HEK293 (cell line): ENCODE results near the gene IL1A.

Experiments used
- CTCF ChIA-PET: fragments of 350-600 bp; formaldehyde crosslinking; extraction: SDS; loops from one replicate; lab custom pipeline; 2021; ENCODE audit warnings: antibody characterized with exemption; lab: Yijun Ruan, JAX
- POLR2A ChIA-PET: fragments of 300-600 bp; formaldehyde crosslinking; extraction: SDS; loops from one replicate; lab custom pipeline; 2020; ENCODE audit warnings: antibody characterized with exemption, inconsistent platforms; lab: Yijun Ruan, JAX
- H3K27ac ChIP-seq: fragments of 200-500 bp; sonication (Bioruptor generic); 2 replicates; pipeline ENCODE4 v1.5.1; 2014; ENCODE audit warnings: low read depth, low read length, control low read depth, inconsistent platforms; ENCODE audit errors: extremely low read depth
- H3K36me3 ChIP-seq, 2 experiments: fragments of 200-500 bp in 1 of 2; sonication (Bioruptor generic) in 1 of 2; 1 replicate in 1 of 2; 2 replicates in 1 of 2; pipeline ENCODE4 v1.5.1; 2014 to 2017; ENCODE audit warnings: inconsistent platforms in 2 of 2, low read length in 2 of 2; ENCODE audit not compliant: control insufficient read depth in 2 of 2, insufficient read depth in 1 of 2
- H3K4me1 ChIP-seq: fragments of 200-500 bp; sonication (Bioruptor generic); 2 replicates; pipeline ENCODE4 v1.5.1; 2014; ENCODE audit warnings: mild to moderate bottlenecking, low read length, inconsistent platforms; ENCODE audit not compliant: control insufficient read depth, insufficient read depth
- H3K4me3 ChIP-seq: 2 replicates; pipeline ENCODE4 v1.5.1; 2011; ENCODE audit warnings: low read depth, mild to moderate bottlenecking, control low read depth, low read length, moderate library complexity
- H3K9me3 ChIP-seq: fragments of 200-500 bp; sonication (Bioruptor generic); 2 replicates; pipeline ENCODE4 v1.5.1; 2014; ENCODE audit warnings: low read depth, low read length, inconsistent platforms; ENCODE audit not compliant: control insufficient read depth, insufficient read depth
- BCL11B ChIP-seq: fragments of 450-650 bp; formaldehyde crosslinking; IDR thresholded peaks from 2 replicates; pipeline ENCODE4 v1.5.1; 2016; ENCODE audit warnings: low read depth, missing biosample characterization, missing genetic modification characterization
- GFI1B ChIP-seq: fragments of 450-650 bp; formaldehyde crosslinking; IDR thresholded peaks from 2 replicates; pipeline ENCODE4 v1.5.1; 2016; ENCODE audit warnings: missing biosample characterization, missing genetic modification characterization
- OSR2 ChIP-seq: fragments of 450-650 bp; formaldehyde crosslinking; IDR thresholded peaks from 2 replicates; pipeline ENCODE4 v1.5.1; 2016; ENCODE audit warnings: missing biosample characterization, missing genetic modification characterization
- PRDM1 ChIP-seq: fragments of 450-650 bp; formaldehyde crosslinking; IDR thresholded peaks from 2 replicates; pipeline ENCODE4; 2016; ENCODE audit warnings: missing biosample characterization, missing genetic modification characterization
- RBAK ChIP-seq: fragments of 450-650 bp; formaldehyde crosslinking; IDR thresholded peaks from 2 replicates; pipeline ENCODE4 v1.5.1; 2016; ENCODE audit warnings: missing biosample characterization, missing genetic modification characterization
- ZBTB1 ChIP-seq: fragments of 450-650 bp; formaldehyde crosslinking; IDR thresholded peaks from 2 replicates; pipeline ENCODE4 v1.5.1; 2016; ENCODE audit warnings: missing biosample characterization, missing genetic modification characterization
- ZBTB48 ChIP-seq: fragments of 450-650 bp; formaldehyde crosslinking; IDR thresholded peaks from 2 replicates; pipeline ENCODE4 v1.5.1; 2016; ENCODE audit warnings: missing biosample characterization, missing genetic modification characterization
- ZNF292 ChIP-seq: fragments of 450-650 bp; formaldehyde crosslinking; IDR thresholded peaks from 2 replicates; pipeline ENCODE4 v1.5.1; 2016; ENCODE audit warnings: low read depth, missing biosample characterization, missing genetic modification characterization, borderline replicate concordance
- ZNF394 ChIP-seq: fragments of 450-650 bp; formaldehyde crosslinking; IDR thresholded peaks from 2 replicates; pipeline ENCODE4 v1.5.1; 2016; ENCODE audit warnings: missing biosample characterization, missing genetic modification characterization, mild to moderate bottlenecking, moderate library complexity, borderline replicate concordance
- ZNF404 ChIP-seq: fragments of 450-650 bp; formaldehyde crosslinking; IDR thresholded peaks from 2 replicates; pipeline ENCODE4 v1.5.1; 2017; ENCODE audit warnings: missing biosample characterization, missing genetic modification characterization
- ZNF510 ChIP-seq: fragments of 450-650 bp; formaldehyde crosslinking; IDR thresholded peaks from 2 replicates; pipeline ENCODE4 v1.5.1; 2018; ENCODE audit warnings: mild to moderate bottlenecking, missing genetic modification characterization, missing biosample characterization; ENCODE audit not compliant: insufficient replicate concordance
- ZNF600 ChIP-seq: fragments of 450-650 bp; formaldehyde crosslinking; IDR thresholded peaks from 2 replicates; pipeline ENCODE4 v1.5.1; 2016; ENCODE audit warnings: missing biosample characterization, missing genetic modification characterization
- ZNF654 ChIP-seq: fragments of 450-650 bp; formaldehyde crosslinking; IDR thresholded peaks from 2 replicates; pipeline ENCODE4 v1.5.1; 2016; ENCODE audit warnings: low read depth, missing biosample characterization, missing genetic modification characterization
- ZNF660 ChIP-seq: fragments of 450-650 bp; IDR thresholded peaks from 2 replicates; pipeline ENCODE4 v1.5.1; 2018; ENCODE audit warnings: missing biosample characterization, mild to moderate bottlenecking, missing genetic modification characterization
- ZNF664 ChIP-seq: fragments of 450-650 bp; formaldehyde crosslinking; IDR thresholded peaks from 2 replicates; pipeline ENCODE4 v1.5.1; 2016; ENCODE audit warnings: missing biosample characterization, missing genetic modification characterization
- ZNF677 ChIP-seq: fragments of 450-650 bp; IDR thresholded peaks from 2 replicates; pipeline ENCODE4 v1.5.0; 2018; ENCODE audit warnings: missing biosample characterization, mild to moderate bottlenecking, missing genetic modification characterization, moderate library complexity
- ZNF707 ChIP-seq: fragments of 450-650 bp; formaldehyde crosslinking; IDR thresholded peaks from 2 replicates; pipeline ENCODE4 v1.5.1; 2016; ENCODE audit warnings: missing biosample characterization, missing genetic modification characterization
- ZNF768 ChIP-seq: fragments of 450-650 bp; formaldehyde crosslinking; IDR thresholded peaks from 2 replicates; pipeline ENCODE4 v1.5.1; 2018; ENCODE audit warnings: missing biosample characterization, mild to moderate bottlenecking, missing genetic modification characterization
- ZNF792 ChIP-seq: fragments of 450-650 bp; formaldehyde crosslinking; IDR thresholded peaks from 2 replicates; pipeline ENCODE4 v1.5.1; 2016; ENCODE audit warnings: missing biosample characterization, missing genetic modification characterization
- ZNF837 ChIP-seq: fragments of 450-650 bp; formaldehyde crosslinking; IDR thresholded peaks from 2 replicates; pipeline ENCODE4 v1.5.1; 2016; ENCODE audit warnings: missing biosample characterization, missing genetic modification characterization
- TF ChIP-seq, protein P1 (sequence below): fragments of 450-650 bp; formaldehyde crosslinking; IDR thresholded peaks from 2 replicates; pipeline ENCODE4 v1.5.1; 2016; ENCODE audit warnings: missing biosample characterization, missing genetic modification characterization
- TF ChIP-seq, protein P2 (sequence below): fragments of 450-650 bp; formaldehyde crosslinking; IDR thresholded peaks from 2 replicates; pipeline ENCODE4 v1.5.1; 2017; ENCODE audit warnings: missing biosample characterization, missing genetic modification characterization
- TF ChIP-seq, protein P3 (sequence below): fragments of 450-650 bp; formaldehyde crosslinking; IDR thresholded peaks from 2 replicates; pipeline ENCODE4 v1.5.1; 2016; ENCODE audit warnings: missing biosample characterization, missing genetic modification characterization
- TF ChIP-seq, protein P4 (sequence below): fragments of 450-650 bp; formaldehyde crosslinking; IDR thresholded peaks from 2 replicates; pipeline ENCODE4 v1.5.1; 2016; ENCODE audit warnings: missing biosample characterization, missing genetic modification characterization

The IL1A gene

DNA sequence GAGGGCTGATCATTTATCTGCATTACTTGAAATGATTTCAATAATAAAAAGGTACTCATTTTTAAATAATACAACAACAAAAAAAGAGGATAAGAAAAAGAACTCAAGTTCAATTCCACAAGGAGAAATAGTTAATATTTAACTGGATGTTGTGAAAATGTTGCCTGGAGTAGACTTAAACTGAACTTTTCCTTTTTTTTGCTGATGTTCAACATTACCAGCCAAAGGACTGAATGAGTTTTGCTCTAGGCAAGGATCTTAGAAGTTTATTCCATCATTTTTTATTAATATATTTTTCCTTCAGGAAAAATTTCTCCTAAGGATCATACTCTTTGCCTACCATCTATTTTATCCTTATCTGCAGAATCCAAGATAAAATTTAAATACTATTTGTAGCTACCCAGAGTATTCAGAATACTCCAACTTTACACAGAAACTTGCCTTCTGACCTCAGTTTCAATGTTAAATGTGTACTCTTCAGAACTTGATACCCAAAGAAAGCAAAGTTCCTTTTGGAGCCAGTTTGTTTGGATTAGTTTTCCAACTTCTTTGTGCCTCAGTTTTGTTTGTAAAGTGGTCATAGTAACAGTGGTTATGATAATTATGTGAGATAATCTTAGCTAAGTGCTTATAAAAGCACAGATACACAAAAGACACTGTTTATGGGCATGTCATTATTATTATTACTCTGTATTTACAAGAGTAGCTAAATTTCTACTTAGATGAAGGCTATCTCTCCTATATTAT, 32.7 kb downstream of the IL1A start (continued):
- TF ChIP-seq, protein P1, sequence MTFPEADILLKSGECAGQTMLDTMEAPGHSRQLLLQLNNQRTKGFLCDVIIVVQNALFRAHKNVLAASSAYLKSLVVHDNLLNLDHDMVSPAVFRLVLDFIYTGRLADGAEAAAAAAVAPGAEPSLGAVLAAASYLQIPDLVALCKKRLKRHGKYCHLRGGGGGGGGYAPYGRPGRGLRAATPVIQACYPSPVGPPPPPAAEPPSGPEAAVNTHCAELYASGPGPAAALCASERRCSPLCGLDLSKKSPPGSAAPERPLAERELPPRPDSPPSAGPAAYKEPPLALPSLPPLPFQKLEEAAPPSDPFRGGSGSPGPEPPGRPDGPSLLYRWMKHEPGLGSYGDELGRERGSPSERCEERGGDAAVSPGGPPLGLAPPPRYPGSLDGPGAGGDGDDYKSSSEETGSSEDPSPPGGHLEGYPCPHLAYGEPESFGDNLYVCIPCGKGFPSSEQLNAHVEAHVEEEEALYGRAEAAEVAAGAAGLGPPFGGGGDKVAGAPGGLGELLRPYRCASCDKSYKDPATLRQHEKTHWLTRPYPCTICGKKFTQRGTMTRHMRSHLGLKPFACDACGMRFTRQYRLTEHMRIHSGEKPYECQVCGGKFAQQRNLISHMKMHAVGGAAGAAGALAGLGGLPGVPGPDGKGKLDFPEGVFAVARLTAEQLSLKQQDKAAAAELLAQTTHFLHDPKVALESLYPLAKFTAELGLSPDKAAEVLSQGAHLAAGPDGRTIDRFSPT (tag by site-specific recombination) = no peak
- TF ChIP-seq BCL11B (tag by site-specific recombination) = no peak
- TF ChIP-seq ZNF707 (tag by site-specific recombination) = no peak
- TF ChIP-seq, protein P2, sequence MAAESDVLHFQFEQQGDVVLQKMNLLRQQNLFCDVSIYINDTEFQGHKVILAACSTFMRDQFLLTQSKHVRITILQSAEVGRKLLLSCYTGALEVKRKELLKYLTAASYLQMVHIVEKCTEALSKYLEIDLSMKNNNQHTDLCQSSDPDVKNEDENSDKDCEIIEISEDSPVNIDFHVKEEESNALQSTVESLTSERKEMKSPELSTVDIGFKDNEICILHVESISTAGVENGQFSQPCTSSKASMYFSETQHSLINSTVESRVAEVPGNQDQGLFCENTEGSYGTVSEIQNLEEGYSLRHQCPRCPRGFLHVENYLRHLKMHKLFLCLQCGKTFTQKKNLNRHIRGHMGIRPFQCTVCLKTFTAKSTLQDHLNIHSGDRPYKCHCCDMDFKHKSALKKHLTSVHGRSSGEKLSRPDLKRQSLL = no peak
- no peak for TF ChIP-seq ZBTB1 (tag by site-specific recombination)
- TF ChIP-seq ZNF677 (tag by site-specific recombination) = no peak
- no peak for TF ChIP-seq ZNF394
- TF ChIP-seq OSR2 (tag by site-specific recombination) = peak; percentile 45; the same call in 1 of the 2 replicates
- no peak for TF ChIP-seq ZNF768
- no peak for TF ChIP-seq ZNF654
- no peak for TF ChIP-seq RBAK
- no peak for TF ChIP-seq ZNF404 (tag by site-specific recombination)
- TF ChIP-seq ZNF292 = no peak

DNA sequence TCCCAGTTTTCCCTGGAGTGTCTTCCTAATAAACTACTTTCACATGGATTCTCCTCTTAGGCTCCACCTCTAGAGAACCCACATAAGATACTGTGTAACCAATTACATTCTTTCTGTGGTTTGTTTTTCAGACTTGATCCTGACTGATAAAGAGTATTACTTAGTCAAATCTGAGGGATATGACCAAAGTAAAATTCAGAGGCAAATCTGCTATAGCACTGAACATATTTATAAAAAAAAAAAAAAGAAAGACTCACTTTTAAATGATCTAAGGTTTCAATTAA, 33.8 kb downstream of the IL1A start:
- ChIA-PET CTCF (interaction anchor here (0.7 to 7.9 kb wide), 17 partner anchors 9 to 210 kb away, joined by 3 to 177 read pairs (median 8); partner anchors contain the start of gene CKAP2L), POLR2A (interaction anchor here (1.6 to 1.8 kb wide), 2 partner anchors 134 to 191 kb away, joined by 3 to 7 read pairs; no protein-coding TSS in a partner anchor)
- no peaks in the 10 kb centered on the region for H3K9me3 ChIP-seq
- no peak overlapping the region for H3K4me3 ChIP-seq
- TF ChIP-seq PRDM1 (peak; percentile 58), ZNF600 (no peak), ZNF677 (tag by site-specific recombination) (no peak)
- peaks cover 16% of the 10 kb centered on the region for H3K4me1 ChIP-seq
- H3K27ac ChIP-seq = no peak overlapping the region
- H3K36me3 ChIP-seq = peaks cover 26 to 59% of the 10 kb centered on the region in 2 experiments

DNA sequence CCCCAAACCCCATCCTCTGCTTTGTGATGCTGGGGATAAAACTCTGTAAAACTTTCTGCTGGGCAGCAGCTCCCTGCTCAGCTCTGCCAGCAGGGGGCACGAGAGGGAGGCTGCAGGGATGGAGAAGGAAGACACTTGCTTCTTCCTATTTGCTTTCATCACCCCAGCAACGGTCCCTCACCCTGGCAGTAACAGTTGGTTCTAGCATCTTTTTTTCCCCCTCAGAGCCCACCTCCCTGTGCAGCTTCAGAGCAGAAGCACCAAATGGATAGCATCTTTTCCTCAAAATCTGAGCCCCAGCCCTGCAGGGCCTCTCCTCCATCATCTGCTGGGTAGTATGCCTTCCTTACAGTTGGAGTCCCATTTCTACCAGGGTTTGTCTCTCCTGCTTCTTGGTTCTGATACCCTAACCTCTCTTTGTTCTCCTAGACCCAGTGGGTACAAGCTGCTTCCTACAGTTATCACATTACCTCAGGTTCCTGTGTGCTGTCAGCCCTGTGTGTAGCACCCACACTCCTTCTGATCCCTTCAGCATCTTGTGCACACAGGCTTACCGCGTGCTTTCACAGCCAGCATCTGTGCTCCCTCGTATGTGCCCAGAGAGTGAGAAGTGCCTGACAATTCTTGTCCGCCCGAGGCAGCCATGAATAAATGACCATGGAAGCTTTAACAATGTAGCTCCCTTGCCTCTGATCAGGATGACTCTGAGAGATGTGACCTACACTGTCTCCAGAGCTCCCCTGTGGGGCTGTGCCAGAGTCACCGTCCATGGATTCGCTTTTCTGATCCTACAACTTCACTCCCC, 34.3 kb downstream of the IL1A start:
- CTCF ChIA-PET = interaction anchor here (0.6 to 7.9 kb wide), 47 partner anchors 10 to 927 kb away, joined by 3 to 177 read pairs (median 4); partner anchors contain the start of genes CKAP2L, IL1A and IL37
- peaks cover 16% of the 10 kb centered on the region for H3K4me1 ChIP-seq
- no peaks in the 10 kb centered on the region for H3K9me3 ChIP-seq
- POLR2A ChIA-PET = interaction anchor here (1.6 to 1.8 kb wide), 2 partner anchors 135 to 192 kb away, joined by 3 to 7 read pairs; no protein-coding TSS in a partner anchor
- peaks cover 31 to 58% of the 10 kb centered on the region in 2 experiments for H3K36me3 ChIP-seq
- H3K4me3 ChIP-seq = no peak overlapping the region
- H3K27ac ChIP-seq = no peak overlapping the region
- TF ChIP-seq ZNF660 = peak; percentile 38; the same call in 1 of the 2 replicates
- TF ChIP-seq, protein P3, sequence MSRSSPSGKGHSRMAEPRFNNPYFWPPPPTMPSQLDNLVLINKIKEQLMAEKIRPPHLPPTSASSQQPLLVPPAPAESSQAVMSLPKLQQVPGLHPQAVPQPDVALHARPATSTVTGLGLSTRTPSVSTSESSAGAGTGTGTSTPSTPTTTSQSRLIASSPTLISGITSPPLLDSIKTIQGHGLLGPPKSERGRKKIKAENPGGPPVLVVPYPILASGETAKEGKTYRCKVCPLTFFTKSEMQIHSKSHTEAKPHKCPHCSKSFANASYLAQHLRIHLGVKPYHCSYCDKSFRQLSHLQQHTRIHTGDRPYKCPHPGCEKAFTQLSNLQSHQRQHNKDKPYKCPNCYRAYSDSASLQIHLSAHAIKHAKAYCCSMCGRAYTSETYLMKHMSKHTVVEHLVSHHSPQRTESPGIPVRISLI (tag by site-specific recombination) = no peak
- no peak for TF ChIP-seq GFI1B (tag by site-specific recombination)
- TF ChIP-seq, protein P1 (tag by site-specific recombination) = no peak
- TF ChIP-seq ZNF792 (tag by site-specific recombination) = no peak
- TF ChIP-seq, protein P4, sequence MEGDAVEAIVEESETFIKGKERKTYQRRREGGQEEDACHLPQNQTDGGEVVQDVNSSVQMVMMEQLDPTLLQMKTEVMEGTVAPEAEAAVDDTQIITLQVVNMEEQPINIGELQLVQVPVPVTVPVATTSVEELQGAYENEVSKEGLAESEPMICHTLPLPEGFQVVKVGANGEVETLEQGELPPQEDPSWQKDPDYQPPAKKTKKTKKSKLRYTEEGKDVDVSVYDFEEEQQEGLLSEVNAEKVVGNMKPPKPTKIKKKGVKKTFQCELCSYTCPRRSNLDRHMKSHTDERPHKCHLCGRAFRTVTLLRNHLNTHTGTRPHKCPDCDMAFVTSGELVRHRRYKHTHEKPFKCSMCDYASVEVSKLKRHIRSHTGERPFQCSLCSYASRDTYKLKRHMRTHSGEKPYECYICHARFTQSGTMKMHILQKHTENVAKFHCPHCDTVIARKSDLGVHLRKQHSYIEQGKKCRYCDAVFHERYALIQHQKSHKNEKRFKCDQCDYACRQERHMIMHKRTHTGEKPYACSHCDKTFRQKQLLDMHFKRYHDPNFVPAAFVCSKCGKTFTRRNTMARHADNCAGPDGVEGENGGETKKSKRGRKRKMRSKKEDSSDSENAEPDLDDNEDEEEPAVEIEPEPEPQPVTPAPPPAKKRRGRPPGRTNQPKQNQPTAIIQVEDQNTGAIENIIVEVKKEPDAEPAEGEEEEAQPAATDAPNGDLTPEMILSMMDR (tag by site-specific recombination) = peak; percentile 73
- peak; percentile 45; the same call in 1 of the 2 replicates for TF ChIP-seq ZBTB48 (tag by site-specific recombination)
- peak; percentile 61 for TF ChIP-seq ZNF654
- no peak for TF ChIP-seq ZNF510 (tag by site-specific recombination)
- TF ChIP-seq ZNF664 = no peak
- no peak for TF ChIP-seq ZNF837
